Hepatocyte (in vitro differentiated cells): Measurements from ENCODE around the gene FCGBP.
"Not testable (repeated sequence)": the region's sequence is repeated elsewhere in the genome, so short reads cannot be mapped to it uniquely, and the experiment has no call there.

Source experiments
- CTCF ChIP-seq: fragments of 200-600 bp; sonication (generic); IDR thresholded peaks from 2 replicates; pipeline ENCODE4 v1.5.1; 2016; ENCODE audit warnings: antibody characterized with exemption, mild to moderate bottlenecking; ENCODE audit not compliant: poor library complexity
- EZH2phosphoT487 ChIP-seq: fragments of 200-600 bp; sonication (generic); IDR thresholded peaks from one replicate; pipeline ENCODE4 v1.6.1; 2018; ENCODE audit warnings: antibody characterized with exemption, mild to moderate bottlenecking, low read depth, moderate library complexity; ENCODE audit not compliant: unreplicated experiment, severe bottlenecking

- TF ChIP-seq CTCF, EZH2phosphoT487: not testable (repeated sequence)
These were observed 46.9 kb downstream of the FCGBP start for GRCh38 chr19:39887456-39887951.
